ENCODE measurements around the gene STEAP2. TPM values are rescaled to one million over a fixed set of nuclear protein-coding genes. Genes with fewer than 3 reads are reported as not detected.
A peak's percentile ranks its signal among the peaks of the same experiment; 100 is the strongest.

The STEAP2 gene
- total RNA-seq (2021; ENCODE audit: unreplicated experiment): 13.4 TPM
- polyA plus RNA-seq (2012): 2.7 and 4.9 TPM in 2 replicates
- percentile 78 among the genes with signal in this experiment for Bru-seq, nascent RNA
- BruChase-seq, experiment 1, labeled RNA remaining after a 6-hour chase: percentile 86 among the genes with signal in this experiment
- BruChase-seq, experiment 2, labeled RNA remaining after a 2-hour chase: percentile 91 among the genes with signal in this experiment
- long read RNA-seq, full-length matches to known transcripts: 3 of 10 reads
- long read RNA-seq, partial matches to known transcripts: 3 of 10 reads
- long read RNA-seq, other reads (novel, unspliced or antisense): 4 of 10 reads

DNA sequence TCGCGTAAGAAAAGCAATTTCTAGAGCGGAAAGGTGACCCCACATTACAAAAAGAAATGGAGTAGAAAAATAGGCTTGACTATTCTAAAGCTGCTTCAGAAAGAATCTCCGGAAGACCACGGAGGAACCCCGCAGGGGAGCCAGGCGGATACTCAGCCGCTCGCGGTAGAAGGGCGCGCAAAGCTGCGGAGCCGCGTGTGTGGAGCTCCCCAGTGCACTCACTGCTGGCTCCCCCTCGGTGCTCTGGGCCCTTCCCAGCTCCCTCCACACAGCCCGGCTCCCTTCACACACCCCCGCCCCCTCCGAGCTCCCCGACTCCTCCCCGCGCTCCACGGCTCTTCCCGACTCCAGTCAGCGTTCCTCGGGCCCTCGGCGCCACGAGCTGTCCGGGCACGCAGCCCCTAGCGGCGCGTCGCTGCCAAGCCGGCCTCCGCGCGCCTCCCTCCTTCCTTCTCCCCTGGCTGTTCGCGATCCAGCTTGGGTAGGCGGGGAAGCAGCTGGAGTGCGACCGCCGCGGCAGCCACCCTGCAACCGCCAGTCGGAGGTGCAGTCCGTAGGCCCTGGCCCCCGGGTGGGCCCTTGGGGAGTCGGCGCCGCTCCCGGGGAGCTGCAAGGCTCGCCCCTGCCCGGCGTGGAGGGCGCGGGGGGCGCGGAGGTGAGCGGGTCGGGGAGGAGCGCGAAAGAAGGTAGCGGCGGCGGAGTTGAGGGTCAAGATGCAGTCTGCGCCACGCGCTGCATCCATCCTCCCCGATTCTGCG lies at the start of gene STEAP2:
Gene STEAP2 (plus strand): TSS at position 350 of the 758 bp plus-strand sequence. CDS start 13,343 bp downstream, outside the sequence.
- H3K9ac ChIP-seq (ENCODE audit: low read length): peak within 1 kb of the TSS; percentile 80
- ChIA-PET RAD21 (ENCODE audit: low non-redundant PET in 1 of 2, low total read pairs in 2 of 2, uncharacterized antibody in 2 of 2, unreplicated experiment in 2 of 2) (interaction anchor here in 1 of 2 experiments (0.7 kb wide), 1 partner anchor 57 kb away, joined by 3 read pairs; the partner anchor contains the start of gene STEAP1), CTCF (interaction anchor here (0.5 to 1.6 kb wide), 15 partner anchors 12 to 216 kb away, joined by 3 to 11 read pairs (median 5); partner anchors contain the start of gene STEAP1), POLR2A (interaction anchor here (0.5 to 1.8 kb wide), 7 partner anchors 16 to 58 kb away, joined by 3 to 12 read pairs (median 4); partner anchors contain the start of gene STEAP1)
- peak within 1 kb of the TSS; percentile 59 for H2AFZ ChIP-seq (ENCODE audit: low read depth, low read length, poor library complexity, severe bottlenecking)
- BruUV-seq (replicated peaks): no TSS peak
- no peaks in the 10 kb centered on the region for H3K27me3 ChIP-seq (ENCODE audit: insufficient read depth, low read length)
- no peaks in the 10 kb centered on the region for H4K20me1 ChIP-seq (ENCODE audit: insufficient read depth)
- DNase-seq (ENCODE audit: low read depth, low spot score) (peak; percentile 82), ATAC-seq (peak; percentile 95)
- TF ChIP-seq YY1 (IDR thresholded peaks at IDR 0.05; ENCODE audit: extremely low read depth, insufficient replicate concordance, low read depth, low read length) (peak; percentile 77), EGR1 (IDR thresholded peaks at IDR 0.05; ENCODE audit: low read depth) (peak; percentile 52; the same call in 1 of the 2 replicates), RAD21 (IDR thresholded peaks at IDR 0.05; ENCODE audit: low read depth) (peak; percentile 34; the same call in 1 of the 2 replicates), ZFX (IDR thresholded peaks at IDR 0.05) (peak; percentile 91), MAX (IDR thresholded peaks at IDR 0.05) (peak; percentile 96), ELF1 (IDR thresholded peaks at IDR 0.05; ENCODE audit: borderline replicate concordance, low read depth) (no peak), POLR2AphosphoS5 (IDR thresholded peaks at IDR 0.05; ENCODE audit: low read depth, low read length) (peak; percentile 83), CBX3 (IDR thresholded peaks at IDR 0.05; ENCODE audit: low read depth) (peak; percentile 96), TCF7L2 (IDR thresholded peaks at IDR 0.05; ENCODE audit: borderline replicate concordance, extremely low read depth, insufficient read depth, insufficient read length) (peak; percentile 42), REST (IDR thresholded peaks at IDR 0.05; ENCODE audit: low read depth) (no peak), ZNF274 (IDR thresholded peaks at IDR 0.05; ENCODE audit: low read depth, low read length) (no peak)
- TF ChIP-seq, protein P1, sequence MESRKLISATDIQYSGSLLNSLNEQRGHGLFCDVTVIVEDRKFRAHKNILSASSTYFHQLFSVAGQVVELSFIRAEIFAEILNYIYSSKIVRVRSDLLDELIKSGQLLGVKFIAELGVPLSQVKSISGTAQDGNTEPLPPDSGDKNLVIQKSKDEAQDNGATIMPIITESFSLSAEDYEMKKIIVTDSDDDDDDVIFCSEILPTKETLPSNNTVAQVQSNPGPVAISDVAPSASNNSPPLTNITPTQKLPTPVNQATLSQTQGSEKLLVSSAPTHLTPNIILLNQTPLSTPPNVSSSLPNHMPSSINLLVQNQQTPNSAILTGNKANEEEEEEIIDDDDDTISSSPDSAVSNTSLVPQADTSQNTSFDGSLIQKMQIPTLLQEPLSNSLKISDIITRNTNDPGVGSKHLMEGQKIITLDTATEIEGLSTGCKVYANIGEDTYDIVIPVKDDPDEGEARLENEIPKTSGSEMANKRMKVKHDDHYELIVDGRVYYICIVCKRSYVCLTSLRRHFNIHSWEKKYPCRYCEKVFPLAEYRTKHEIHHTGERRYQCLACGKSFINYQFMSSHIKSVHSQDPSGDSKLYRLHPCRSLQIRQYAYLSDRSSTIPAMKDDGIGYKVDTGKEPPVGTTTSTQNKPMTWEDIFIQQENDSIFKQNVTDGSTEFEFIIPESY (IDR thresholded peaks at IDR 0.05; ENCODE audit: extremely low read depth, insufficient replicate concordance, low read length): peak; percentile 56
- TF ChIP-seq, protein P2, sequence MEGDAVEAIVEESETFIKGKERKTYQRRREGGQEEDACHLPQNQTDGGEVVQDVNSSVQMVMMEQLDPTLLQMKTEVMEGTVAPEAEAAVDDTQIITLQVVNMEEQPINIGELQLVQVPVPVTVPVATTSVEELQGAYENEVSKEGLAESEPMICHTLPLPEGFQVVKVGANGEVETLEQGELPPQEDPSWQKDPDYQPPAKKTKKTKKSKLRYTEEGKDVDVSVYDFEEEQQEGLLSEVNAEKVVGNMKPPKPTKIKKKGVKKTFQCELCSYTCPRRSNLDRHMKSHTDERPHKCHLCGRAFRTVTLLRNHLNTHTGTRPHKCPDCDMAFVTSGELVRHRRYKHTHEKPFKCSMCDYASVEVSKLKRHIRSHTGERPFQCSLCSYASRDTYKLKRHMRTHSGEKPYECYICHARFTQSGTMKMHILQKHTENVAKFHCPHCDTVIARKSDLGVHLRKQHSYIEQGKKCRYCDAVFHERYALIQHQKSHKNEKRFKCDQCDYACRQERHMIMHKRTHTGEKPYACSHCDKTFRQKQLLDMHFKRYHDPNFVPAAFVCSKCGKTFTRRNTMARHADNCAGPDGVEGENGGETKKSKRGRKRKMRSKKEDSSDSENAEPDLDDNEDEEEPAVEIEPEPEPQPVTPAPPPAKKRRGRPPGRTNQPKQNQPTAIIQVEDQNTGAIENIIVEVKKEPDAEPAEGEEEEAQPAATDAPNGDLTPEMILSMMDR (IDR thresholded peaks at IDR 0.05 in 2 of 3, conservative IDR thresholded peaks at IDR 0.05 in 1 of 3; ENCODE audit: borderline replicate concordance in 1 of 3, insufficient read depth in 1 of 3, low read depth in 2 of 3, low read length in 2 of 3): peak in 2 of 3 experiments; percentile 63 to 69; a peak in 4 of 6 replicates
- H3K4me3 ChIP-seq (replicated peaks in 1 of 2; ENCODE audit: low read depth in 1 of 2, low read length in 2 of 2): peak within 1 kb of the TSS; percentile 69 to 85
- H3K4me2 ChIP-seq (ENCODE audit: low read length): peak within 1 kb of the TSS; percentile 97
- H3K4me1 ChIP-seq (ENCODE audit: control insufficient read depth in 1 of 2, insufficient read depth in 2 of 2, low read length in 2 of 2): peaks cover 9 to 22% of the 10 kb centered on the region in 2 experiments
- H3K27ac ChIP-seq (ENCODE audit: low read depth, low read length): peak within 1 kb of the TSS; percentile 88
- intact Hi-C loops (cut with micrococcal nuclease): loop anchor here (2.0 to 5.0 kb wide), 2 partner anchors 33 to 54 kb away; no protein-coding TSS in a partner anchor
- H3K36me3 ChIP-seq (ENCODE audit: control insufficient read depth in 1 of 2, insufficient read depth in 2 of 2, low read length in 2 of 2): no peaks in the 10 kb centered on the region
- peaks cover 4% of the 10 kb centered on the region; the same call in 1 of the 2 replicates for H3K79me2 ChIP-seq (ENCODE audit: insufficient read depth, low read length)
- no peaks in the 10 kb centered on the region for H3K9me3 ChIP-seq (ENCODE audit: control insufficient read depth in 1 of 2, insufficient read depth in 1 of 2, low read depth in 1 of 2, low read length in 2 of 2)
- H3K9me2 ChIP-seq (ENCODE audit: insufficient read depth): no peaks in the 10 kb centered on the region

Measured in HCT116 (cell line).